Fibroblast of lung (primary cell): ENCODE data around the gene SCGB2B2. TPM values are rescaled to one million over a fixed set of nuclear protein-coding genes. Genes with fewer than 3 reads are reported as not detected.

Experiments
- DNase-seq, 2 donors: peaks; one replicate each; pipeline versions ENCODE4 v3.0.0 to v3.0.0-alpha.2; 2010; ENCODE audit warnings: low read depth in 2 of 2
- H2AFZ ChIP-seq: 2 replicates; pipeline ENCODE4 v1.5.1; 2012; ENCODE audit warnings: low read length, control low read depth, inconsistent platforms
- H3K27ac ChIP-seq: 2 replicates; pipeline ENCODE4 v1.5.1; 2011; ENCODE audit warnings: low read length, control low read depth; ENCODE audit not compliant: insufficient read depth
- H3K27me3 ChIP-seq: 2 replicates; pipeline ENCODE4 v1.5.1; 2011; ENCODE audit warnings: mild to moderate bottlenecking, low read length; ENCODE audit not compliant: control insufficient read depth, insufficient read depth
- H3K36me3 ChIP-seq: 2 replicates; pipeline ENCODE4 v1.5.1; 2011; ENCODE audit warnings: low read length; ENCODE audit not compliant: control insufficient read depth, insufficient read depth
- H3K4me1 ChIP-seq: 2 replicates; pipeline ENCODE4 v1.5.1; 2011; ENCODE audit warnings: low read length; ENCODE audit not compliant: control insufficient read depth, insufficient read depth; ENCODE audit errors: extremely low read depth
- H3K4me2 ChIP-seq: 2 replicates; pipeline ENCODE4 v1.5.1; 2011; ENCODE audit warnings: low read length, control low read depth; ENCODE audit not compliant: insufficient read depth; ENCODE audit errors: extremely low read depth
- H3K4me3 ChIP-seq, 4 experiments: fragments of 200-600 bp in 1 of 4; sonication (generic) in 1 of 4; replicated peaks in 1 of 4; 2 replicates each; pipeline ENCODE4 v1.5.1; 2011 to 2016; ENCODE audit warnings: low read length in 4 of 4, low read depth in 3 of 4, mild to moderate bottlenecking in 3 of 4, control low read depth in 2 of 4, inconsistent platforms in 1 of 4, mixed read lengths in 1 of 4; ENCODE audit not compliant: insufficient read depth in 1 of 4; ENCODE audit errors: control extremely low read depth in 1 of 4
- H3K79me2 ChIP-seq: 2 replicates; pipeline ENCODE4 v1.5.1; 2012; ENCODE audit warnings: mild to moderate bottlenecking, low read length, inconsistent platforms; ENCODE audit not compliant: control insufficient read depth, insufficient read depth
- H3K9ac ChIP-seq: 2 replicates; pipeline ENCODE4 v1.5.1; 2011; ENCODE audit warnings: mild to moderate bottlenecking, low read length, control low read depth; ENCODE audit not compliant: insufficient read depth
- H3K9me3 ChIP-seq: 2 replicates; pipeline ENCODE4 v1.5.1; 2012; ENCODE audit warnings: low read depth, low read length; ENCODE audit not compliant: control insufficient read depth, insufficient read depth
- H4K20me1 ChIP-seq: 2 replicates; pipeline ENCODE4 v1.5.1; 2011; ENCODE audit warnings: low read length; ENCODE audit not compliant: control insufficient read depth, insufficient read depth; ENCODE audit errors: extremely low read depth
- CTCF ChIP-seq, 2 donors: IDR thresholded peaks in 1 of 2; conservative IDR thresholded peaks in 1 of 2; 1 replicate in 1 of 2; 2 replicates in 1 of 2; pipeline ENCODE4 v1.5.1; 2011 to 2012; ENCODE audit warnings: low read length in 2 of 2, control low read depth in 1 of 2, inconsistent platforms in 1 of 2, low read depth in 1 of 2, mild to moderate bottlenecking in 1 of 2
- EZH2 ChIP-seq: IDR thresholded peaks from 2 replicates; pipeline ENCODE4 v1.5.1; 2012; ENCODE audit warnings: low read length, control low read depth, mild to moderate bottlenecking; ENCODE audit errors: missing control alignments
- polyA plus RNA-seq, 2 donors: library from polyadenylated mRNA; depleted of rRNA in 1 of 2; stranded (reverse) in 1 of 2; unstranded in 1 of 2; fragments of >200 nt; gene quantifications; 2 replicates each; pipeline ENCODE4 v1.2.1, GENCODE V29; 2011 to 2012; ENCODE audit warnings: missing spikeins in 1 of 2
- total RNA-seq: library from RNA; depleted of rRNA; stranded (reverse); fragments of >200 nt; gene quantifications from 2 replicates; pipeline ENCODE4 v1.2.1, GENCODE V29; 2014

SCGB2B2 gene
- total and polyA plus RNA-seq, 2 donors (not counting 1 experiment from before 2014, with no cell fraction given), result 0.50 TPM; not detected in 1

GRCh38 chr19:34675919-34676318, 1.0 kb downstream of the SCGB2B2 start:
- no peaks in the 10 kb centered on the region for H3K9me3 ChIP-seq
- H3K27ac ChIP-seq, result no peak overlapping the region
- peaks cover 2% of the 10 kb centered on the region for H3K4me1 ChIP-seq
- H3K9ac ChIP-seq, result no peak overlapping the region
- H3K4me3 ChIP-seq, result no peak overlapping the region
- DNase-seq, result no peak
- H3K27me3 ChIP-seq, result no peaks in the 10 kb centered on the region
- H4K20me1 ChIP-seq, result no peaks in the 10 kb centered on the region
- no peaks in the 10 kb centered on the region for H3K79me2 ChIP-seq
- TF ChIP-seq EZH2 (no peak), CTCF (conservative IDR thresholded peaks at IDR 0.05 in 1 of 2, IDR thresholded peaks at IDR 0.05 in 1 of 2; ENCODE audit: low read depth in 1 of 2, low read length in 2 of 2) (no peak)
- no peak overlapping the region for H2AFZ ChIP-seq
- no peak overlapping the region for H3K4me2 ChIP-seq
- peaks cover 4% of the 10 kb centered on the region for H3K36me3 ChIP-seq

- no peaks in the 10 kb centered on the region for H3K79me2 ChIP-seq
- H3K27me3 ChIP-seq, result no peaks in the 10 kb centered on the region
- H4K20me1 ChIP-seq, result no peaks in the 10 kb centered on the region
- H3K4me3 ChIP-seq, result no peak overlapping the region
- no peak overlapping the region for H3K9ac ChIP-seq
- H3K9me3 ChIP-seq, result no peaks in the 10 kb centered on the region
- TF ChIP-seq EZH2, result no peak
- TF ChIP-seq CTCF (conservative IDR thresholded peaks at IDR 0.05 in 1 of 2, IDR thresholded peaks at IDR 0.05 in 1 of 2; ENCODE audit: low read depth in 1 of 2, low read length in 2 of 2), result no peak
- peaks cover 2% of the 10 kb centered on the region for H3K4me1 ChIP-seq
- H3K36me3 ChIP-seq, result peaks cover 4% of the 10 kb centered on the region
- no peak overlapping the region for H3K4me2 ChIP-seq
- DNase-seq, result no peak
- no peak overlapping the region for H2AFZ ChIP-seq
- no peak overlapping the region for H3K27ac ChIP-seq
Measured at GRCh38 chr19:34675250-34675649, 1.7 kb downstream of the SCGB2B2 start.

- Histone ChIP-seq H3K4me1 (peaks cover 2% of the 10 kb centered on the region), H3K27ac (no peak overlapping the region), H3K79me2 (no peaks in the 10 kb centered on the region), H3K4me2 (no peak overlapping the region), H3K9me3 (no peaks in the 10 kb centered on the region), H3K9ac (no peak overlapping the region), H3K27me3 (no peaks in the 10 kb centered on the region), H4K20me1 (no peaks in the 10 kb centered on the region), H3K36me3 (no peaks in the 10 kb centered on the region), H2AFZ (no peak overlapping the region), H3K4me3 (no peak overlapping the region)
- no peak for DNase-seq
- no peak for TF ChIP-seq EZH2
- no peak for TF ChIP-seq CTCF (conservative IDR thresholded peaks at IDR 0.05 in 1 of 2, IDR thresholded peaks at IDR 0.05 in 1 of 2; ENCODE audit: low read depth in 1 of 2, low read length in 2 of 2)
Measured at GRCh38 chr19:34673590-34673989, 3.4 kb downstream of the SCGB2B2 start.
